GM23248 (cell line): Measurements from ENCODE around the gene TMEM38A. TPM values are rescaled to one million over a fixed set of nuclear protein-coding genes. Genes with fewer than 3 reads are reported as not detected.
"Not testable (repeated sequence)": the region's sequence is repeated elsewhere in the genome, so short reads cannot be mapped to it uniquely, and the experiment has no call there.

Experiments
- DNase-seq: peaks from one replicate; pipeline ENCODE4 v3.0.0-alpha.2; 2015
- H2AFZ ChIP-seq: fragments of 200-600 bp; sonication (generic); 2 replicates; pipeline ENCODE4 v1.6.1; 2016; ENCODE audit warnings: antibody characterized with exemption
- H3F3A ChIP-seq: fragments of 200-600 bp; sonication (generic); 2 replicates; pipeline ENCODE4 v1.6.1; 2016; ENCODE audit warnings: mild to moderate bottlenecking, antibody characterized with exemption, mixed run types; ENCODE audit not compliant: insufficient read depth
- H3K27ac ChIP-seq: fragments of 200-600 bp; sonication (generic); 2 replicates; pipeline ENCODE4 v1.5.1; 2016; ENCODE audit warnings: mild to moderate bottlenecking
- H3K27me3 ChIP-seq: fragments of 200-600 bp; sonication (generic); replicated peaks from 2 replicates; pipeline ENCODE4 v1.6.1; 2016; ENCODE audit warnings: mild to moderate bottlenecking; ENCODE audit not compliant: insufficient read depth
- H3K36me3 ChIP-seq: fragments of 200-600 bp; sonication (generic); 2 replicates; pipeline ENCODE4 v1.6.1; 2016; ENCODE audit warnings: low read depth, mild to moderate bottlenecking
- H3K4me1 ChIP-seq: fragments of 200-600 bp; sonication (generic); 2 replicates; pipeline ENCODE4 v1.6.1; 2016; ENCODE audit warnings: mild to moderate bottlenecking; ENCODE audit not compliant: insufficient read depth
- H3K4me2 ChIP-seq: fragments of 200-600 bp; sonication (generic); one replicate; pipeline ENCODE4 v1.6.1; 2016; ENCODE audit warnings: mild to moderate bottlenecking; ENCODE audit not compliant: unreplicated experiment
- H3K4me3 ChIP-seq: fragments of 200-600 bp; sonication (generic); 2 replicates; pipeline ENCODE4 v1.5.1; 2016; ENCODE audit warnings: mild to moderate bottlenecking
- H3K79me2 ChIP-seq: fragments of 200-600 bp; sonication (generic); 2 replicates; pipeline ENCODE4 v1.6.1; 2016; ENCODE audit warnings: mild to moderate bottlenecking; ENCODE audit not compliant: insufficient read depth
- H3K9ac ChIP-seq: fragments of 200-600 bp; sonication (generic); 2 replicates; pipeline ENCODE4 v1.6.1; 2016; ENCODE audit warnings: mild to moderate bottlenecking
- H3K9me2 ChIP-seq: fragments of 200-600 bp; sonication (generic); 2 replicates; pipeline ENCODE4 v1.6.1; 2016; ENCODE audit warnings: mixed run types, mild to moderate bottlenecking, moderate library complexity; ENCODE audit not compliant: insufficient read depth
- H3K9me3 ChIP-seq: fragments of 200-600 bp; sonication (generic); one replicate; pipeline ENCODE4 v1.6.1; 2017; ENCODE audit warnings: low read depth
- H4K20me1 ChIP-seq: fragments of 200-600 bp; sonication (generic); 2 replicates; pipeline ENCODE4 v1.6.0; 2016; ENCODE audit not compliant: insufficient read depth
- EZH2 ChIP-seq: fragments of 200-600 bp; sonication (generic); IDR thresholded peaks from 2 replicates; pipeline ENCODE4 v1.6.1; 2018; ENCODE audit warnings: antibody characterized with exemption, mild to moderate bottlenecking; ENCODE audit not compliant: insufficient read depth, poor library complexity, severe bottlenecking
- EZH2phosphoT487 ChIP-seq: fragments of 200-600 bp; sonication (generic); IDR thresholded peaks from 2 replicates; pipeline ENCODE4 v1.6.1; 2018; ENCODE audit warnings: antibody characterized with exemption, moderate library complexity, mild to moderate bottlenecking, low read depth; ENCODE audit not compliant: insufficient read depth
- WGBS, 2 experiments: methylation state at CpG; one replicate each; pipeline ENCODE4 v1.1.6; 2015 to 2017; ENCODE audit warnings: low lambda C conversion rate in 2 of 2, low coverage in 1 of 2; ENCODE audit errors: missing lambda C conversion rate in 2 of 2; 5-methylcytosine and 5-hydroxymethylcytosine counted together
- in situ Hi-C: fragments of 300-500 bp; cut with MboI; formaldehyde crosslinking; loops from 2 replicates; pipeline ENCODE4 v1.15.0; 2020
- polyA plus RNA-seq: library from polyadenylated mRNA; unstranded; fragments of >200 nt; fragmentation: Nextera tagmentation; extraction: Ambion mirVana; gene quantifications from 2 replicates; pipeline ENCODE4 v1.2.1, GENCODE V29; 2016
- total RNA-seq: library from RNA; depleted of rRNA; stranded (reverse); fragments of >200 nt; shearing (Covaris generic); gene quantifications from 2 replicates; pipeline ENCODE4 v1.2.3, GENCODE V29; 2014

TMEM38A gene
- total and polyA plus RNA-seq, 2 experiments from 2014 or later: 1.3 to 1.6 TPM

DNA sequence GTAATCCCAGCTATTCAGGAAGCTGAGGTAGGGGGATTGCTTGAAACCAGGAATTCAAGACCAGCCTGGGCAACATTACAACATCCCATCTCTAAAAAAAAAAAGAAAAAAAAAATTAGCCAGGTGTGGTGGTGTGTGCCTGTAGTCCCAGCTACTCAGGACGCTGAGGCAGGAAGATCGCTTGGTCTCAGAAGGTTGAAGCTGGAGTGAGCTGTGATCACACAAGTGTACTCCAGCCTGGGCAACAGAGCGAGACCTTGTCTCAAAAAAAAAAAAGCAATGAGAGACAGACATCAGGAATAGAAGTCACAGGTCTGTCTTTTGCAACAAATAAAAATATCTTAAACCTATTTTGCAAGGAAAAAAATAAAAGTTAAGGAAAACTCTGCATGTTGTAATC, 23.3 kb downstream of the TMEM38A start:
- WGBS, 2 experiments: 95 to 100% methylated on average over 3 of the region's 3 CpGs
- no peak overlapping the region for H3K4me2 ChIP-seq

DNA sequence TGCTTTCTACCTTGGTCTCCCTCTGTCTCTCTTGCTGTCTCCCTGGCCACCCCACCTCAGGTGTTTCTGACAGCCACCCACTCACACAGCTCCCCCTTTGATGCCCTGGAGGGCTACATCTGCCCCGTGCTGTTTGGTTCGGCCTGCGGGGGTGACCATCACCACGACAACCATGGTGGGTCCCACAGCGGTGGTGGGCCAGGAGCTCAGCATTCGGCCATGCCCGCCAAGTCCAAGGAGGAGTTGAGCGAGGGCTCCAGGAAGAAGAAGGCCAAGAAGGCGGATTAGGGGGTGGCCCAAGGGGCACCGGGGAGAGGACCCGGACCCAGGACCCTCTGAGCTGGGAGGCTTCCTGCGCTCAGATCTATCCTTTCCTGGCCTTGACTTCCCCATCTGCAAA, 27.1 kb downstream of the TMEM38A start:
- 85 to 89% methylated on average over 12 of the region's 12 CpGs for WGBS, 2 experiments
- in situ Hi-C loops: no loop called here

More for the DNA sequence above, 23.3 kb downstream of the TMEM38A start:
- DNase-seq: no peak
- 0 out of 2 replicates have a peak, but pooled peaks cover 3% of the 10 kb centered on the region for H3K4me1 ChIP-seq
- no peaks in the 10 kb centered on the region for H3K27me3 ChIP-seq
- H3K9me3 ChIP-seq: no peaks in the 10 kb centered on the region
- H3K4me3 ChIP-seq: no peak overlapping the region
- 0 out of 2 replicates have a peak, but pooled peaks cover 4% of the 10 kb centered on the region for H3F3A ChIP-seq
- H4K20me1 ChIP-seq: no peaks in the 10 kb centered on the region
- no peak for TF ChIP-seq EZH2
- no peak for TF ChIP-seq EZH2phosphoT487
- in situ Hi-C loops: no loop called here
- H3K36me3 ChIP-seq: no peaks in the 10 kb centered on the region
- H3K9ac ChIP-seq: no peak overlapping the region
- no peak overlapping the region for H2AFZ ChIP-seq
- H3K9me2 ChIP-seq: no peaks in the 10 kb centered on the region
- H3K27ac ChIP-seq: no peak overlapping the region
- H3K79me2 ChIP-seq: no peaks in the 10 kb centered on the region

DNA sequence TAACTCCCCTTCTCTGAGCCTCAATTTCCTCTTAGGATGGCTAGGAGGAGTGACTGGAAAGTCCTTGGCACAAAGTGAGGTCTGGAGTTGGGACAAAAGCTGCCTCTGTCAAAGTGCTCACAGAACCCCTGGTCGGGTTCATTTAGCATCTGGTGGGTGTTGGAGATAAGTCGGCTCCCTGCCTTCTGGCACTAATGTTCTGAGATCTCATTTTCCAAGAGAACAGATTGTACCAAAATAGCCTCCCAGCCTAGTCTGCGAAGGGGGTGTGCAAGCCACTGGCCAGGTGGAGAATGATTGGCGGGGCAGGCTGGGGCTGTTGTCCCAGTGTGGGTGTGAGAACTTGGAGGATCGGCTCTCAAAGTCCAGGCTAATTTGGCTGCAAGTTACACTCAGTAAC, 38.0 kb downstream of the TMEM38A start:
- Histone ChIP-seq H3K79me2 (no peaks in the 10 kb centered on the region), H3K27ac (no peak overlapping the region), H3K9me3 (no peaks in the 10 kb centered on the region), H3K9me2 (no peaks in the 10 kb centered on the region), H4K20me1 (no peaks in the 10 kb centered on the region), H3K27me3 (peaks cover 40% of the 10 kb centered on the region), H3K36me3 (no peaks in the 10 kb centered on the region), H3K4me2 (no peak overlapping the region), H3F3A (peaks cover 6% of the 10 kb centered on the region; the same call in 1 of the 2 replicates), H3K4me3 (no peak overlapping the region), H3K9ac (no peak overlapping the region), H2AFZ (no peak overlapping the region), H3K4me1 (peaks cover 6% of the 10 kb centered on the region; the same call in 1 of the 2 replicates)
- in situ Hi-C loops: no loop called here
- DNase-seq: no peak
- 3 to 7% methylated on average over 5 of the region's 5 CpGs for WGBS, 2 experiments
- TF ChIP-seq EZH2phosphoT487: no peak
- TF ChIP-seq EZH2: no peak

More for the DNA sequence above, 27.1 kb downstream of the TMEM38A start:
- no peak overlapping the region for H2AFZ ChIP-seq
- no peaks in the 10 kb centered on the region for H3K79me2 ChIP-seq
- H3K9me2 ChIP-seq: no peaks in the 10 kb centered on the region
- DNase-seq: no peak
- TF ChIP-seq EZH2phosphoT487 (no peak), EZH2 (no peak)
- H3K27me3 ChIP-seq: no peaks in the 10 kb centered on the region
- no peak overlapping the region for H3K9ac ChIP-seq
- 0 out of 2 replicates have a peak, but pooled peaks cover 4% of the 10 kb centered on the region for H3F3A ChIP-seq
- H3K9me3 ChIP-seq: no peaks in the 10 kb centered on the region
- H3K4me2 ChIP-seq: no peak overlapping the region
- no peaks in the 10 kb centered on the region for H4K20me1 ChIP-seq
- no peak overlapping the region for H3K4me3 ChIP-seq
- H3K27ac ChIP-seq: no peak overlapping the region
- 0 out of 2 replicates have a peak, but pooled peaks cover 3% of the 10 kb centered on the region for H3K4me1 ChIP-seq
- no peaks in the 10 kb centered on the region for H3K36me3 ChIP-seq

DNA sequence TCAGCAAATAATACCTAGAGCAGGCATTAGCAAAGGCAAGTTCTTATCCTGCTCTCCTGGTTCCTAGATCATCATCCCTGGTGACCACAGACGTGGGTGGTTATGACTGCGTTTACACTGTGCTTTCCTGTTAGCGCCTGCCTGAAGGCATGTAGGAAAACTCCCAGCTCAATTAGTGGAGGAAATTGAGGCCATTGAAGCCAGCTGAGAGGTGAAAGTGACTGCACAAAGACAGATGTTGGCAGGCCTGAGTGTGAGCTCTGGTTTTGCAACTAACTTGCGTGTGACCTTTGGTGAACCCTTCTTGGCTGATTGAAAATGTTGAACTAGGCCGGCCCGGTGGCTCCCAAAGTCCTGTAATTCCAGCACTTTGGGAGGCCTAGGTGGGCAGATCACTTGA, 41.2 kb downstream of the TMEM38A start:
- 1 to 3% methylated on average over 6 of the region's 6 CpGs for WGBS, 2 experiments
- Histone ChIP-seq H3K9me3 (no peaks in the 10 kb centered on the region), H4K20me1 (no peaks in the 10 kb centered on the region), H3F3A (peaks cover 6% of the 10 kb centered on the region; the same call in 1 of the 2 replicates), H3K9ac (no peak overlapping the region), H3K4me2 (no peak overlapping the region), H3K27me3 (peaks cover 56% of the 10 kb centered on the region), H3K9me2 (no peaks in the 10 kb centered on the region), H2AFZ (no peak overlapping the region), H3K4me1 (peaks cover 6% of the 10 kb centered on the region; the same call in 1 of the 2 replicates), H3K27ac (0 out of 2 replicates have a peak overlapping the region, but pooled peaks have one; percentile 18), H3K36me3 (no peaks in the 10 kb centered on the region), H3K4me3 (no peak overlapping the region), H3K79me2 (no peaks in the 10 kb centered on the region)
- no peak for TF ChIP-seq EZH2
- TF ChIP-seq EZH2phosphoT487: peak; percentile 98
- DNase-seq: peak; percentile 89
- in situ Hi-C loops: no loop called here

DNA sequence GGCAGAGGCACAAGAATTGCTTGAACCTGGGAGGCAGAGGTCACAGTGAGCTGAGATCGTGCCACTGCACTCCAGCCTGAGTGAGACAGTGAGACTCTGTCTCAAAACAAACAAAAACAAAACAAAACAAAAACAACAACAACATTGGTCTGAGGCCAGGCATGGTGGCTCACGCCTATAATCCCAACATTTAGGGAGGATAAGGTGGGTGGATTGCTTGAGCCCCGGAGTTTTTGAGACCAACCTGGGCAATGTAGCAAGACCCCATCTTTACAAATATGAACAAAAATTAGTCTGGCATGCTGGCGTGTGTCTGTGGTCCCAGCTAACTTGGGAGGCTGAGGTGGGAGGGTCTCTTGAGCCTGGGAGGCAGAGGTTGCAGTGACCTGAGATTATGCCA, 42.7 kb downstream of the TMEM38A start:
- no peaks in the 10 kb centered on the region for H3K9me2 ChIP-seq
- peaks cover 41% of the 10 kb centered on the region for H3K27me3 ChIP-seq
- no peak overlapping the region for H2AFZ ChIP-seq
- H3K27ac ChIP-seq: no peak overlapping the region
- peaks cover 6% of the 10 kb centered on the region; the same call in 1 of the 2 replicates for H3F3A ChIP-seq
- H3K4me2 ChIP-seq: no peak overlapping the region
- 61 to 66% methylated on average over 4 of the region's 4 CpGs for WGBS, 2 experiments
- no peaks in the 10 kb centered on the region for H3K36me3 ChIP-seq
- no peak overlapping the region for H3K4me3 ChIP-seq
- peaks cover 6% of the 10 kb centered on the region; the same call in 1 of the 2 replicates for H3K4me1 ChIP-seq
- H4K20me1 ChIP-seq: no peaks in the 10 kb centered on the region
- in situ Hi-C loops: no loop called here
- no peaks in the 10 kb centered on the region for H3K79me2 ChIP-seq
- no peaks in the 10 kb centered on the region for H3K9me3 ChIP-seq
- H3K9ac ChIP-seq: no peak overlapping the region
- no peak for TF ChIP-seq EZH2
- TF ChIP-seq EZH2phosphoT487: no peak
- no peak for DNase-seq

DNA sequence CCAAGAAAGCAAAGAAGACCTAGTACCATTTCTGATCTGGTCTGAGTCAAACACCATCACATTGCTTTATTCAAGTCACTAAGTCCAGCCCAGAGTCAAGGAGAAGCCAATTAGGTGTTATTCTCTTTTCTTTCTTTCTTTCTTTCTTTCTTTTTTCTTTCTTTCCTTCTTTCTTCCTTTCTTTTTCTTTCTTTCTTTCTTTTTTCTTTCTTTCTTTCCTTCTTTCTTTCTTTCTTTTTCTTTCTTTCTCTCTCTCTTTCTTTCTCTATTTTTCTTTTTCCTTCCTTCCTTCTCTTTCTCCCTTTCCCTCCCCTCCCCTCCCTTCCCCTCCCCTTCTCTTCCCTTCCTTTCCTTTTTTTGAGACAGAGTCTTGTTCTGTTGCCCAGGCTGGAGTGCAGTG, 49.9 kb downstream of the TMEM38A start:
- H3K9ac ChIP-seq, H3K9me3 ChIP-seq, H2AFZ ChIP-seq, H3K27ac ChIP-seq, H4K20me1 ChIP-seq, H3K79me2 ChIP-seq, H3F3A ChIP-seq, in situ Hi-C loops, H3K4me1 ChIP-seq, DNase-seq, H3K4me2 ChIP-seq, H3K4me3 ChIP-seq, H3K9me2 ChIP-seq, H3K36me3 ChIP-seq: not testable (repeated sequence)
- H3K27me3 ChIP-seq: peaks cover 19% of the 10 kb centered on the region

DNA sequence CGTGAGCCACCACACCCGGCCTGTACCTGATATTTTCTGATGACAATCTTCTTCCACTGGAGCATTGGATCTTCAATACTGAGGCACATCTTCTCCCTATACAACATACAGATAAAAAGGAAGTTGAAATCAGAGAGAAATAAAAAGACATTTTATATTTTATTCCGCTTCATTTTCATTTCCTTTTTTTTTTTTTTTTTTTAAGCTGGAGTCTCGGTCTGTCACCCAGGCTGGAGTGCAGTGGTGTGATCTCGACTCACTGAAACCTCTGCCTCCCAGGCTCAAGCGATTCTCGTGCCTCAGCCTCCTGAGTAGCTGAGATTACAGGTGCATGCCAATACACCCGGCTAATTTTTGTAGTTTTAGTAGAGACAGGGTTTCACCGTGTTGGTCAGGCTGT, 51.4 kb downstream of the TMEM38A start:
- H3K36me3 ChIP-seq, H3K4me3 ChIP-seq, H3K79me2 ChIP-seq, H3K27ac ChIP-seq, H2AFZ ChIP-seq, H3F3A ChIP-seq, H3K4me2 ChIP-seq, H3K9me2 ChIP-seq, H3K9me3 ChIP-seq, H3K9ac ChIP-seq, in situ Hi-C loops, H4K20me1 ChIP-seq, DNase-seq, H3K4me1 ChIP-seq, H3K27me3 ChIP-seq: not testable (repeated sequence)
- WGBS, 2 experiments: 64 to 65% methylated on average over 9 of the region's 9 CpGs
